Right renal cortex interstitium (tissue), 3 donors: Measurements from ENCODE around the gene ARHGEF6. TPM values are rescaled to one million over a fixed set of nuclear protein-coding genes. Genes with fewer than 3 reads are reported as not detected.

Experiments
- DNase-seq, 3 donors: peaks; one replicate each; pipeline ENCODE4 v3.0.0-alpha.2; 2013; ENCODE audit warnings: low read depth in 3 of 3, low spot score in 2 of 3
- polyA plus RNA-seq, 3 donors: library from polyadenylated mRNA; unstranded; fragments of 120-200 nt; gene quantifications; one replicate each; pipeline ENCODE4 v1.2.1, GENCODE V29; 2013; ENCODE audit not compliant: insufficient read length in 3 of 3

The ARHGEF6 gene
- polyA plus RNA-seq, 3 donors: 12.0 to 14.4 (median 14.3) TPM

DNA sequence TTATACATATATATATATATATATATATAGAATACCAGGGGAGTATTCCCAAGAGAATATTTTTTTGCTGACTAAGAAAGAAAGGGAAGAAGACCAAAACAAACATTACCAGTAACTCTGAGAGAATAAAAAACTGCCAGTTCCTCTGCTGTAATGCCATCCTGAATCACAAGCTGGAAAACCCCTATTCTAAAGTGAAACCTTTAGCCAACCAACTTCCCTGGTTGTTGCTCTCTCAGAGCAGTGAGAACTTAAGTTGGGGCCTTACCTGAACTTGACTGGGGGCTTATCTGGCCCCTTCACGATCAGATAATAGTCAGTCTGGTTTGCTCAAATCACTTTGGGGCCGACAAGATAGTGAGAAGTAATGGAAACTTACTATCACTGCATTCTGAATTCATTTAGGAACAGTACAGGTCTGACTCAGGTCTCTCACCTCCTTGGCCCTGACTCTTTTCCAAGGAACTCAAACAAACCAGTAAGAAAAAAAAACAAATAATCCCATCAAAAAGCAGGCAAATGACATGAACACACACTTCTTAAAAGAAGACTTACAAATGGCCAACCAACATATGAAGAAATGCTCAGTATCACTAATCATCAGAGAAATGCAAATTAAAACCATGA lies 70.3 kb downstream of the ARHGEF6 start:
- no peak for DNase-seq

DNA sequence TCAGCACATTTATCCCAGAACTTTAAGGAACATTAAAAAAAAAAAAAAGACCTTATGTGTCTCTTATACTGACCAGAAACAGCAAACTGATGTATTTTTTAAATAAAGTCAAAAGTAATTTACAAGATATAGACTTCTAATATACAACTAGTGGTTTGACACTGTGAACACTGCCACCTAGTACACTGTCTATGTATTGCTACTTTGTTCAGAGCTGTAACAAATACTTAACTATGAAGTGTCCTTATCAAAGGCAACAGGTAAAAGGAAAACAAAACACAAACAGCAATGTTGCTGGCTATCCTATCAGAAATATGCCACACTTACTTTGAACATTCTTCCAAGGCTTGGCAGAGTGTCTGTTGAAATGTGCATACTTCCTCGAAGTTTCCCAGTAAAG lies 72.4 kb downstream of the ARHGEF6 start:
- no peak for DNase-seq

DNA sequence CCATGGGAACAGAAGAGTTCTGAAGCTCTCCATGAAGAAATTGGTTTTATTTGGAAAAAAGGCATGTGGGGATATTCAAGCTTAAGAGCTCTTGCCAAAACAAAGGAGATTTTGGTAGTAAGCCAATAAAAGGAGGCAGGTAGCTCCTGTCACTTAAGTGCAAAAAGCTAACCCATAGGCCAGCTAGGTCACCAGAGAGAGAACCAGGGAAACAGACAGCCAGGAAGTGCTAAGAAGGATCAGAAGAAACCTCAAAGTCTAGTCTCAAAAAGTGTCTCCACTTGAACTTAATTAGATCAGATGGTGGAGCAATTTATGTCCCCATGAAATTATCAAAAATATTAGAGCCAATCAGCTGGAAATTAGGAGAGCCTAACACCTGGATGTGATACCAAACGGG lies 83.6 kb downstream of the ARHGEF6 start:
- no peak for DNase-seq

DNA sequence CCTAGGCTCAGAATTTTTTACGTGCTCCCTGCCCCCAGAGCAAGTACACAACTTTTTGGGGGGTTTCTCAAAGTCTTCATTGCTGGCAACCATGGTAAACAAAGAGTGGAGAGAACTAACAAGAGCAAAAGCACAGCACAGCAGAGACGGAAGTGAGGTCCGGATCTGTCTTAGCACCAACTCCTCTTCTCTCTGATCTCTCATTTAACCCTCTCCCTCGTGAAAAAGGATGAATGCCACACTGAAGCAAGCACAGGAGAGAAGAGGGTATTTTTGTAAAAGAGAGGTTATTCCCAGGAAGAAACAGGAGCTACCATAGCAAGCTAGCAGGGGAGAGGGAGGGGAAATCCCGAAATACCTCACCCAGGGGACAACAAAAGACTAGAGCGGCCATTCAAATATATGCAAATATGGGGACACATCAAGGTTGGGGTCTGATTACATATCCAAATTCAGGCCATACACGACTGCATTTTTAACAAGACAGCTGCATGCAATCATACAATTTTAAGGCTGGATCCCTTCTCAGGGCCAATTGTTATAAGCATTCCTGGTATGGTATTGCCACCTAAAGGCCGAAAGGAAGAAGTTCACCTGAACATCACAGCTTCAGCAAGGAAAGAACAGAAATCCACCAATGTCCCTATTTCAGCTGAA lies 86.2 kb downstream of the ARHGEF6 start:
- peak in 2 of 3 donors; percentile 8 to 15 for DNase-seq

DNA sequence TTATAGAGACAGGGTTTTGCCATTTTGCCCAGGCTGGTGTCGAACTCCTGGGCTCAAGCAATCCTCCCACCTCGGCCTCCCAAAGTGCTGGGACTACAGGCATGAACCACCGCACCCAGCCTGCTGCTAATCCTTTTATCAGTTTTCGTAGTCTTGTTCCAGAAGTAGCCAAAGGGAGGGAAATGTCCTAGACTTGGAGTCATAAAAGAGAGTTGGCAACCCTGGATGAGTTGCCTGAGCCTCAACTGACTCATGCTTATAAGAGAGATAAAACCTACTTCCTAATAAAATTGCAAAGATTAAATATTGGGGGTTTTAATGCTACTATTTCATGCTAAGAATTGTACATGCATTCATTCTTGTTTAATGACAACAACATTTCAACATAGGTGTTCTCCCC lies 88.5 kb downstream of the ARHGEF6 start:
- no peak for DNase-seq

DNA sequence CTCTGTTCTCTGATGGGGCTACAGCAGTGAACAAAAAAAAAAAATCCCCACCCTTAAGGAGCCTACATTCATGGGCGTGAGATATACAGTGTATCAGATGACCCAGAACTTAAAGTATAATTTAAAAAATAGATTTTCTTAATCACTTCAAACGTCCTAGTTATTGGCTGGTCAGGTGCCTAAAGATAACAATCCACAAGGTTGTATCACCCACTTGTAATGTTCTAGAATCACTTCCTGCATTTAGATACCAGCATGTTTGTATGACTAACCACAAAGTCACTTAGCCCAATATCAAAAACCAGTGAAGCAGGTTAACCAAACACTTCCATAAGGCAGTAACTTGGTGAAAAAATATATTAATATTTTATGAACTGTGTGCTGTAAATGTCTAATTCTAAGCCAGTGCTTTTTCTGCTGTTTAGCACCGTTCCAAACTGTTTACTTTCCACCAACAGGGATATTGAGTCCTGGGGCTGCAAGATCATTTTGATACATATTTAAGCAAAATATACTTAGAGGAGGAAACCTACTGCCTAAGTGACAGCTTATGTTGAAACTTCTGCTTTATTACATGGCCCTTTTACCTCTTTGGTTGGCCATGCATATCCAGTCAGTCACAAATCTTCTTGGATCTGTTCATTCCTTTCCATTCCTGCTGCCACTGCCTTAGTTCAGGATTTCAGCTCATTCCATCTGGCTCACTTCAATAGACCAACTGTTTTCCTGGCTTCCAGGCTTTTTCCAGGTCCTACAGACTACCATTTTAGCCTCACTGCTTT lies 89.5 kb downstream of the ARHGEF6 start:
- no peak for DNase-seq

DNA sequence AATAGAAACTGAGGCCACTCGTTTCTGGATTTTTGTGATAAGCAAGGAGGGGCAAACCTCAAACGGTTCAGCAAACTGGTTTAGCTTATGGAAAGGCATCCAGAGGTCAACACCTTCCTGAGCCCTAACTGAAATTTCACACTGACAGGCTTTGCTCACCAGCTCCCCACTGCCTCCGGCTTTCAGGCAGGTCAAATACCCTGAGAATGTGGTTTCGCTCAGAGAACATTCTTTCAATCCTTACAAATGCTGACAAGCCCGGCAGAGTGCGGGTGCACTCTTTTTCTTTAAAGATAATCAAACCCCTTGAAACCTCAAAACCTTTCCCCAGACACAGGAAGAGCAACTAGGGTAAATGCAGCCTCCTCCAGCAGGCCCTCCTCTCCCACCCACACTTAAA lies 91.3 kb downstream of the ARHGEF6 start:
- no peak for DNase-seq

DNA sequence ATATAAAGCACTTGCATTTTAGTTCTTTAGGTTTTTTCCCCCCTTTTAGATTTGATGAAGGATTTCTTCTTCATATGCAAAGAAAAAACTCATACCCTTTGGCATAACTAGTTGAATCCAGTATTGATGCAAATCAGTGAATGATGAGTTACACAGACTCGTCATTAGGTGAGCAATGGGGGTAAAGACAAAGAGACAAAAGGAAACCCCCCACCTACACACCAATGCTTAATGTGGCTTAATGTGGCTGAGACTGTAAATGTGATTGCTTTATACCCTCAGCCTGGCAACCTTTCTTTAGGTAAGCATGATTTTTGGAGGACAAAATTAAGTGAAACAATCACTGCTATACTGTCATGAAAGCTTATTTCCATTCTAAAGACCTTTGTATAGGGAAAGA lies 93.3 kb downstream of the ARHGEF6 start:
- no peak for DNase-seq

DNA sequence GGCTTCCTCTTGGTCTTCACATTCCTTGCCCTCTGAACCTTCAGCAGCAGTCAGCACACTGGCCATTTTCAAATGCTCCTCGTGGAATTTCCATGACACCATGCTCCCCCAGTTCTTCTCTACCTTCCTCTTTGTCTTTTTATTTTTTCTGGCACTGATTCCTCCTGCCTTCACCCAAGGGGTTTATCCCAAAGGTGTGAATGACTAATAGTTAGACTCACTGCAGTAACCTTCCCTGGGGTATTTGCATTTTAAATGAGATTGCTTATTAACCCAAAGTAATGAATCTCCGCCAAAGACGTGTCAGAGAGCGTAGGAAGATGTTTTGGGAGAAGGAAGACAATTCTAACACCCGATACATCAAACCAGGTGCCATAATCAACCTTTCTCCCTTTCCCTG lies 96.6 kb downstream of the ARHGEF6 start:
- no peak for DNase-seq

DNA sequence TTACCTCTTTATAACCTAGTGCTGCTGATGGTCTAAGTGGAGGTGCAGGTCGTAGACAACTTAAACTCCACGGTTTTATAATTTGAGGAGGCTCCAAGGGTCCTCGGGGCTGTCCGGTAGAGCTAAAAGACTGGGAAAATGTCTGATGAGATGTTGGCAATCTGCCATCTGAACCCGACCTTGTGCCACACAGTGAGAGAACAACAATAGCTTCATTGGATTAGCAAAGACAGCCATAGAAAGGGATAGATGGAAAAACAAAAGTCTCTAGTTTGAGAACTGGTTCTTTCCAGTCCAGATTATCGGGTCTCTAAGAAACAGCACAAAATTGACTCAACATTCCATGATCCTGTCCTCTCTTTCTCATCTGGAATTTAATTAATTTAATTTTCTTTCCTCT lies 101.2 kb downstream of the ARHGEF6 start:
- no peak for DNase-seq

DNA sequence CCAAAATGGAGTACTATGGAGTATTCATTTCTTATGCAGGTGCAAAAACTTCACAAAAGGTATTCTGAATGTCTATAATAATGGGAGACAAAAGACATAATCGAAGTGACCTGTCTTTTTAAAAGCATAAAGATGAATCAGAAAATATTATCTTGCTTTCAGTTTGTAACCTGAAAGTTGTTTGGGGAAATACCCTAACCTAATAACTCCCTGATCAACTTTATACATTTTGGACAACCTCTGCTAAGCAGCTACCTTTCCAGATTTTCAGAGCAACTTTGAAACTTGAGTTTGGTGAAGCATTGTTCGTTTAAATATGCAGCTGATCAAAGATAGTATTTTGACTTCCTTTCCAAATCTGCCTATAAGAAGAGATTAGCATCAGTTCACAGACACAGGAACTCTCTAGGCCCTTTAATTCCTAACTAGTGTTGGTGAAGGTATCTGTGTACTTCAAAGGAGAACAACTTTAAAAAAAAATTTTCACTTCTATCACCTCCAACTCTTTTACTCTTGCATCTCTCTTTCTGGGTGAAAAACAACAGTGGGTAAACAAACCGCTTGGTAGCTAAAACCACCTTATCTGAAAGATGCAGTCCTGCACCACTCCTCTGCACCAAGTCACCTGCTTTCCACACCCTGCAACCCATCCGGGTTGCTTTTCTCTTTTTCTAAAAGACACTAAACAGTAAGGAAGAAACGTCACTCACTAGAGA lies 106.3 kb downstream of the ARHGEF6 start:
- DNase-seq: no peak

DNA sequence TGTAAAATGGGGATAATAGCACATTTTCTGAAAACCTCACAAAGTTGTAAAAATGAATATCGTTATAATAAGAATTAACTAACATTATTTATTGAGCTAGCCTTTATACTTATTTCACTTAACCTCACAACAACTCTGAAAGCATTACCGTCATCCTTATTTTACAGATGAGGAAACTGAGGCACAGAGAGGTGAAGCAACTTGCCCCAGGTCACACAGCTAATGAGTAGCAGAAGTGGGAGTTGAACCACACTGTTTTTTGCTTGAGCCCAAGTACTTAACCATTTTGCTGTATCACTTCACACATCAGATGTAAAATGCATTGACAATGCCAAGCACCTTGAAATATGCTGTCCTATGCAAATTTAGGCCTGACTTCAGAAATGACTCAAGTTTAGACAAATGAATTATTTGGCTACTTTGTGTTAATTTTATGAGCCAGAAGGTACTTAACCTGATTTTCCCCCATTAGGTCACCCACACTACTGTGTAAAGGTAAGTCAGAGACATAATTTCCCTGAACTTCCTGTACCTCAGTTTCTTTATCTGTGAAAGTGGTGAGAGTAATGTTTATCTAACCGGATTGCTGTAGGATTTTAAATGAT lies 109.6 kb downstream of the ARHGEF6 start:
- DNase-seq: no peak

DNA sequence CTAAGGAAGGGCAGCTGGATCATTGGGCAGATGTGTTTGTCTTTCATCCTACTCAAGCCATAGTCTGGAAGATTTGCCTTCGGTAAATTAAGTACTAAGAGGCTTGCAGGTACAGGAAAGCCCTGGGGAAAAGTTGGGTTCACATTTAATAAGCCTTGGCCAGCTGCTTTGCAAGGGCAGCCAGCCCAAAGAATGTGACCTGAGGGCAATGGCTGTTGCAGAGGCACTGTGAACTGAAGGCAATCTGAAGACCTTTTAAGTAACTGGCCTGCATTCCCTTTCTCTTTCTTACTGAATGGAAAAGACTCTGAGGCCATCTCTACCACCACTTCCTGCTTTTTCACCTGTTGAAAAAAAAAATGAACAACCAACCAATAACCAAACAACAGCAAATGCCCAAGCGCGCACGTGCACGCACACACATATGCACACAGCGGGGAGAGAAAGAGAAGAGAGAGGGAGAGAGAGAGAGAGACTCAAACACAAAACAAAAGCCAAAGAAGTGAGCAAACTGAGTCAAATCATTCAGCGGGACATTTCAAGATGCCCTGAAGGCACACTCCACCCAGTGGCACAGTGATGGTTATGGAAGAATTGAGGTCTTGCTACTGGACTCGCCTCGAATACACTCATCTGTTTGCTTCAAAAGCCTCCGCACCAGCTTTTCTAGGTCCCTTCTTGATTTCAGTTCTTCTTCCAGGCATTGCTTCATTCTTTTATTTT lies 113.1 kb downstream of the ARHGEF6 start:
- DNase-seq: no peak

DNA sequence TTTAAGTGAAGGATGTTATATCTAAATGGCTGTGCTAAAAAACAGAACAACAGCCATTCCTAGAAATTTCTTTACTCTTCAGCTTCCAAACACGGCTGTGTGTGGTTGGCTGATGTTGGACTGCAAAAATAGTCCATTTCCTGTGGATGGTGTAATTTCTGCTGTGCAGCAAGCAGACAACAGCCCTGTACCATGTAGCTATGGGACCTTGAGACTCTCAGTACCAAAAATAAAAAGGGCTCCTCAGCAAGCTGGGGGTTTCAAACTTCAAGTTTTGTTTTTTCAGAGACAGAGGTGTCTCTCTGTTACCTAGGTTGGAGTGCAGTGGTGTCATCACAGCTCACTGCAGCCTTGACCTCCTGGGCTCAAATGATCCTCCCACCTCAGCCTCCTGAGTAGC lies 114.6 kb downstream of the ARHGEF6 start:
- no peak for DNase-seq

DNA sequence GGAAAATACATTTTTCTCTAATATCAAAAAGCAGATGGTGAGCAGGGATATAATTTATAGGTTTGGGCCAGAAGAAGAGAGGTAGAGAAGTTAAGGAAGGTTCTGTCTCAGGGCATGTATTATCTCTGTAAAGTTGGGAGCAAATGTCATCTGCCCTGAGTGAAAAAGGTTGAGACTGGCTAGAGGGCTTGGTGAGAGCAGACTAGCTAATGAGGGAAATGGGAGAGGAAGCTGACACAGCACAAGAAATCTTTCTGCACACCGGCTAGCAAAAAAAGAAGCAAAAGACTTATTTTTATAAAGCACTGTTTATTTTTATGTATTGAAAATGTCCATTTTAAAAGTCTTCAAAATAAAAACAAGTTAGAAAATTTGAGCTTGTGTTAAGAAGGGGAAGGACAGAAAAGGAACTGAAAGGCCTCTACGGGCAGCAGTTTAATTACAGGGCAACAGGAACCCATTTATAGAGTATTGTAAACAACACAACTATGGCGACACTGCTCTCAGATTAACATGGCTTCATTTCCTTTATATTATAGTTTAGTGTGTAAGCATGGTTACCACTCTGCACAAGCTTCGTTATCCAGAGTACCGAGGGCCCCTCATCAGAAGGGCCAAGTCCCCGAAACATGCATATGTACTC lies 115.4 kb downstream of the ARHGEF6 start:
- no peak for DNase-seq

DNA sequence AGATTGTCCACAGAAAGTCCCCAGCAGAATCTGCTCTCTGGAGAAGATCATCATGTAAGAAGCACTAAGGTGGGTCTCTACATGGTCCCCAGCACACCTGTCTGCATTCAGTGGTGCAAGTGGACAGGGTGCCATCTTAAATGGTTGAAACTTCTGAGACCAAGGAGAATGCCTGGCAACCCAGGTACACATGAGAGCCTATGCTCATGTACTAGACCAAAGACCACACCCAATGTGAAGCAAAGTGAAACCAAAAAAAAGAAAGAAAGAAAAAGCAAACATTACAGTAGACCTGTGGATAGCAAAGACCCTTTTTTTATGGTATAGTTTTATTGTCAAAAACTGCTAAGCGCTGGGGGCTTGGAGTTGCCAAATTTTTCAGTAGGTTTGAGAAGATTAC lies 117.8 kb downstream of the ARHGEF6 start:
- DNase-seq: no peak

DNA sequence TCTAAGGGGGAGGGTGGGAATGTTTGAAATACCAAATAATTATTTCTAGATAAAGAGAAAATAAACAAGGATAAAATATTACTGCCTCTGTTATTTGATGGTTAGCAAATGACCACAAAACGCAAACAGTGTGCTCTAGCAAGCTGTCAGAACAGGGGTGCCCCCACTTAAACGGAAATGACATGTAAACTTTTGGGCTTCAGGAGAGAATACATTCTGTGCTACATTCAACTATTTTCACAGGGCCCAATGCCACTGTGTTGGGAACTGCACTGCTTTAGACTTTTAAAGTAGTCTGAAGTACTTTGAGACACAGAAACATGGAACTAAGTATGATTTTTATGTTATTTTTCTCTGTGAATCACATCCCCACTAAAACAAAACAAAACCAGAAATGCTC lies 118.6 kb downstream of the ARHGEF6 start:
- DNase-seq: no peak

DNA sequence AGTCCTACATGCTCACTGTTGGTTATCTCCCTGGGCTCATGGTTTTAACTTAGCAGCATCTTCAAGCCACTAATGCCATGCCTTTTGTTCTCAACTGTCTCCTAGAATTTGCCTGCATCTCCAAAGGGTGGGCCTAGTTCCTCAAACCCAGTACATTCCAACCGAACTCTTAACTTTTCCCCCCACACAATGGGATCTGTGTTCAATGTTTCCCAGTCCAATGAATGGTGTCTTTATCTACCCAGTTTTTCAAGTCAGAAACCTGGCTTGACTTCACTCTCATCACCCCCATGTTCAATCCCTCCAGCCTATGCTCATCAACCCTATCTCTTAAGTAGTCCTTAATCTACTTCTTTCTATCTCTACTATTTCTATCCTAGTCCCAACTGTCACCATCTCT lies 119.8 kb downstream of the ARHGEF6 start:
- no peak for DNase-seq

DNA sequence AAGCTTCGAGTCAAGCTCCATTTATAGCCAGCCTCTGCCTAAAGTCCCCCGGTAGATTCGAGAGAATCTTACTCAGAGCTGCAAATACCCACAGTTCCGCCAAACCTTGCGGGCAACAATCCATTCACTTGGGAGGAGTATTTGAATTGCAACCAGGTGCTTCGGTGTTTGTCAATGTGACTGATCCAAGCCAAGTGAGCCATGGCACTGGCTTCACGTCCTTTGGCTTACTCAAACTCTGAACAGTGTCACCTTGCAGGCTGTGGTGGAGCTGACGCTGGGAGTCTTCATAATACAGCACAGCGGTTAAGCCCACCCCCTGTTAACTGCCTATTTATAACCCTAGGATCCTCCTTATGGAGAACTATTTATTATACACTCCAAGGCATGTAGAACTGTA lies 121.6 kb downstream of the ARHGEF6 start:
- no peak for DNase-seq

DNA sequence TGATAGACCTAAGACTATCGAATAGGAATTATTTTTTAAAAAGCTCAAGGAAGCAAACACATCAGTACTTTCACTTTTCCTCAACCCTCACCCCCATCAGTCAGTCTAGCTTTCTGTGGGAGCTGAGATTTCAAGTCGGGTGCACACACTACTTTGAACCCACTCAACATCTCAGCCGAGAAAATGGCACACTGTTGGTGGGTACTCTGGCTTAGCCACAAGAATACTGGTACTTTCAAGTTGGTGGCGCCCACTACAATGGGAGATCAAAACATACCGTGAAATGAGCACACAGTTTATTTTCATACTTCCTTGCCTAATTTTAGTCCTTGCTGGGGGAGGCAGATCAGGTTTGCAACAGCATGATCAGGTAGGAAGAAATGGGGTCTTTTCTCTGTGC lies 122.6 kb downstream of the ARHGEF6 start:
- DNase-seq: no peak
